HG03280 (cell line): ENCODE data around the gene BAIAP2.

Source experiments
- ATAC-seq: cut with Tn5 transposase; IDR thresholded peaks from one replicate; pipeline ENCODE4 v1.9.1; 2021; ENCODE audit warnings: mild to moderate bottlenecking, moderate library complexity; ENCODE audit not compliant: unreplicated experiment

Gene BAIAP2

DNA sequence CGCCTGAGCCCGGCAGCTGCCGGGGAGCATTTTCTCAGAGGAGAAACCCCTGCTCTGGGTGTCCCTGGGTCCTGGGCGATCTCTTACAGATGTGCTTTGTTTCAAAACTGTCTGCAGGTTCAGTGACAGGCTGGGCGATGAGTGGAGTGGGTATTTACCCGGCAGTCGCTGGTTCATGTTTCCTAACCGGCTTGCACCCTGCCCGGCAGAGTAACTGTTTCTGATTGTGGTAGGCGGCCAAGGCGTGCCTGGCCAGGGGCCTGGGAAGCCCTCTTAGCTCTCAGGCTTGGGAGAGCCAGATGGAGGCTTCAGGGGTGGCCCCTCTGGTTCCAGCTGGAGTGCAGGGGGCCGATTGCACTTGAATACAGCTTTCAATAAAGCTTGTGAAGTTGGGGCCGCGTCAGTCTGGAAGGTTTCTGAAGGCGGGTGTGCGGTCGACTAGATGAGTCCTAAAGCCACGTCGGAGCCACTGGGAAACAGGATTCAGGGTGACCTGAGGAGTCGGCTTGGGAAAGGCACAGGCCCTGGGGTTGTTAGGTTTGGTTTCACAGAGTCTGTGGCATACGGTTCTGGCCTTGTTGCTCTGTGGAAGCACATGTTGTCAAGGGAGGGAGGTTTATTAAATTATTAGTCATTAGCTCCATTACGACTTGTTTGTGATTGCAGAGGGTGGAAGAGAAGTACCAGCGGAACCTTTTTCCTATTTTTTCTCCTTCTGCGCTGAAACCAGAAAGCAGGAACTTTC is 1.4 kb downstream of the BAIAP2 start:
- no peak for ATAC-seq

DNA sequence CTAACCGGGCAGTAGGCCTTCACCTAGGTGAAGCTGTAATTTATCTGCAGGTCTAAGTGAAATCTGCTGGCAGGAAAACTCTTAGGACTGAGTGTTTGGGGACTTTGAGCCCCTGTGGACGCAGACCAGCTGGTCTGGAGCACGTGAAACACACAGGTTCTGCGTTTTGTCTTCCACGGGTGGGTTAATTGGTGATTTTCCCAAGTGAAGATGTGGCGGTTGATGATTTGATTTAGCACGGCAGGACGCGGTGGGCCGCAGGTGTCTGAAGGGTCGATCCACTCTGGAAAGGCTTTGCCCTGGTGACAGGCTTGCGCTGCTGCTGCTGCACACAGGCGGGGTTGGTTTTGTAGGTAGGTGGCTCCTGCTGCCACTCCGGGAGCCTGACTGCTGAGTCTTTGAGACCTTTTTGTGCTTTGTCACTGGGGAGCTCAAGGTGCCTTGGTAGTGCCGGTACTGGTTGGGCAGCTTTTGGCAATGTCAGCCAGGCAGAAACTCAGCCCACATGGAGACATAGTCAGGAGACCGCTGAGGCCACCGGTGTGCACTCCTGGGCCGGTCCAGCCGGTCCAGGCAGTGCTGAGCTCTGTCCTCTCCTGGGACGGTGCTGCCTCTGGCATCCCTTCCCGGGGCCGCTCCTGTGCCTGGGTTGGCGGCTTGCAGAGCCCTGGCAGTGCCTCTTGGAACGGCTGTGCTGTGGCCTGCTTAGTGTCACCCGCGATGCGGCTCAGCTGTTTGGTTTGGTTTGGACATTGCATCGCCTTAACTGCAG is 2.3 kb downstream of the BAIAP2 start:
- no peak for ATAC-seq

DNA sequence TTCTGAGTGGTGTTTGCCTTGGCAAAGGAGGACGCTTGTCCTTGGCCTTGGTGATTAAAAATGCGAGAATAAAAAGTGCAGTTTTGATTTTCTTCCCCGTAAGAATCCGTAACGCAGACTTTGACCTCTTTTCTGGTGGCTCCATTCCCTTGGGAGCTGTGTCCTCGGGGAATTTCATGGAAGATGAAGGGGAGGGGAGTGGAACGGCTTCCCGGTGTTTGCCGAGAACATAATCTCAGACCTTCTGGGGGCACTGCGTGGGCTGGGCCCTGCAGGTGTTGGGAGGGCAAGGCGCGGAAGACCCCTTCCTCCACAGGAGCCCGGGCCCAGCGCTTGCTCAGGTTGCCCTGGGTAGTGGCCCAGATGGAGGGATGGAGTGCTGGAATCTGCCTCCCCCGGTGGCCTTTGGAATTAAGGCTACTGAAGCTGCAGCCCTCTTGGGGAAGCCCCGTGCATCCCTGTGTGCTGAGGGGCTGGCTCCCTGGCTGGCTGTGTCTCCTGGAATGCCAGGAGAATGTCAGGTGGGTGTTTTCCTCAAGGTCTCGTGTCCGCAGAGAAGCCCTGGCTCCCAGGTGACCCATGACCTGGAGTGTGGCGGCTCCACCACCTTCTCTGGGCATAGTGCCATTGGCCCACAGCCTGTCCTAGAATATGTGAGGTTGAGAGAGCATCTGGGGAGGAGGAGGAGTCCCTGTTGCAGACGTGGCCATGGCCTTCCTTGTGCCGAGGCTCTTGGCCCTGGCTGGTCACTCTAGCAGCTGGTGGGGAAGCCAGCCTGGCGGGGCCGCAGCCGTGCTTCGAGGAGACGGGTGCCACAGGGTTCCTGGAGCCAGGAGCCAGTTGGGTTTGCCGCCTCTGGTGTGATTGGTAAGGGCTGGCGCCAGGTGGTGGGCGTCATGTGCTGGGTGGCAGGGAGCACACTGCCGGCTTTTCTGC is 3.1 kb downstream of the BAIAP2 start:
- no peak for ATAC-seq

DNA sequence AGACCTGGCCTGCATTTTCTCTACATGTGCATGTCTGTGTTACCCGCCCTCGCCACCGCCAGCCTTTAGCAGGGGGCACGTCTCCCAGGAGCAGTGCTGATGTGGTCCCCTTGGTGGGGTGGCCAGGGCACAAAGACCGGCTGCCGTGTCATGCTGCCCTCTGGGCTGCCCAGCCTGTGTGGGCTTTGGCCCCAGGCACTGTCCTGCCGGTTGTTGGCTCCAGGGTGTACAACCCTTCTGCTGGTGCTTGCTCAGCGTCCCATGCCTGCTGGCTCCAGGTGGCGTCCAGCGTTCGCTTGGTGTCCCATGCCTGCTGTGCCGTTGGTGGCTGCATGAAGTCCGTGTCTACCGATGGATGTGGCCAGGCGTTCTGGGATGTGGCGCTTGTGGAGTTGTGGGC is 4.1 kb downstream of the BAIAP2 start:
- ATAC-seq: no peak

DNA sequence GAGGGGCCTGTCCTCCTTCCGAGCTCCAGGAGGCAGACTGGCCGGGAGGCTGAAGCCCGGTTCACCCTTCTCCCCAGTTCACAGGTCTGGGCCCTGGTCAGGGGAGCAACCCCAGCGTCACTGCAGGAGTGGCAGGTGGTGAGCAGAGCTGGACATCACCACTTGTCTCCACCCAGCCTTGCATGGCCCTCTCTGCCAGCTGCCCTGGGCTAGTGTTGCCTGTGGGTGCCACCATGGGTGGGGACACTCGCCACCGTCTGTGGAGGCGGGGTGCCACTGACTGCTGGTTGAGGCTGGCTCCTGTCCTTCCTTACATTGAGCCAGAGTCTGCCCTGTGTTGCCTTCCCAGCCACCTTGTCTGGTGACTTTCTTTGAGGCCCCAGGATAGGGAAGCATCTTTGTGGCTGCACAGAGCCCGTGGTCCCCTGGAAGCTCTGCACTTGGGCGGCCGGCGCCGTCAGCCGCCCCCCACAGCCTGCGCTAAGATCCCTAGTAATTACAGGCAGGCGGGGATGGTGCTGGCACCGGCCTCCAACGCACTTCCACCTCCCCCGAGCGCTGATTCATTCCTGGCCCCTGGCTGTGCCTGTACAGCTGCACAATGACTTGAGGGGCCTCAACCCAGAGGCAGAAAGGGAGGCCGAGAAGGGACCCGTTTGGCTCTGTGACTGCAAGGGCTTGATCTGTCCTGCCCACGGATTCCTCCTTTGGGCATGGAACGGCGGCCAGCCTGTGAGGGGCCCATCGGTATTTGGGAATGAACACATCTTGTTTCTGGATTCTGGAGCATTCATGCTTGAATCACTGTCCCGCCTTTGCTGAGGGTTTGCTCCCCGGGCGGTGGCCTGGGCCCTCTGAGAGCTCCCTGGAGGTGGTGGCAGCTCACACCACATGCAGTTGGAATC is 5.2 kb downstream of the BAIAP2 start:
- no peak for ATAC-seq

DNA sequence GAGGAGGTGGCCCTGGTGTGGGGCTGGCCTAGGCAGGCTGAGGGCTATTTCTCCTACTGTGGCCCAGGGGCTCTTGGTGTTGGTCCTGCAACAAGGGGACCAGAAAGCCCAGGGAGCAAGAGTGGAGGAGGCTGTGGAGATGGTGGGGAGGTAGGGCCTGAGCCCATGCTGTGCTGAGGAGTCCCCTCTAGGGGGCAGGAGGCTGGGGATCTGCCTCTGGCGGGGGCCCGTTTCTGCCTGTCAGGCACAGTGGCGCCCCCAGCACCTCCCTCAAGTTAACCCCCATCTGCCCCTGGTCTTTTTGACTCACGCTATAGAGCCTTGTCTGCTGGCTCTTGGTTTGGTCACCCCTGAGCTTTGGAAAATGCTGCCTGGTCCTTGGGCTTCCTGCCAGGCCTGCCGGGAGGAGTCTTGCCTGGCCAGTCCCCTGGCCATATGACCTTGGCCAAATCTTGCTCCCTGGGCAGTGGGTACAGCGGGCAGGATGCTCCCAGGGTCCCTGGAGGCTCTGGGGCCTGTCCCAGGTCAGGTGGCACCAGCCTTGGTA is 5.9 kb downstream of the BAIAP2 start:
- ATAC-seq: no peak

DNA sequence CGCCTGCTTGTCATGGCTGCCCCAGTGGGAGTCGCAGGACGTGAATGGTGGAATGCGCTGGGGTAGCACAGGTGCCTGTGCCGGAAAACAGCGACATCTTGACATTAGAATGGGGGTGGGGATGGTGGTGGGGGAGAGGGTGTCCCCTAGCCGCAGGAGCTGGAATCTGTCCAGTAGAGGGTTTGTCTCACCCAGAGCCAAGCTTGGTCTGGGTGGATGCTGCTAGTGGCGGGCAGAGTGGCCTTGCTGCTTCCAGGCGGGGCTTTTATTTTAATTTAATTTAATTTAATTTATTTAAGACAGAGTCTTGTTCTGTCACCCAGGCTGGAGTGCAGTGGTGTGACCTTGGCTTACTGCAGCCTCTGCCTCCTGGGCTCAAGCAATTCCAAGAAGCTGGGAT is 7.7 kb downstream of the BAIAP2 start:
- ATAC-seq: no peak

DNA sequence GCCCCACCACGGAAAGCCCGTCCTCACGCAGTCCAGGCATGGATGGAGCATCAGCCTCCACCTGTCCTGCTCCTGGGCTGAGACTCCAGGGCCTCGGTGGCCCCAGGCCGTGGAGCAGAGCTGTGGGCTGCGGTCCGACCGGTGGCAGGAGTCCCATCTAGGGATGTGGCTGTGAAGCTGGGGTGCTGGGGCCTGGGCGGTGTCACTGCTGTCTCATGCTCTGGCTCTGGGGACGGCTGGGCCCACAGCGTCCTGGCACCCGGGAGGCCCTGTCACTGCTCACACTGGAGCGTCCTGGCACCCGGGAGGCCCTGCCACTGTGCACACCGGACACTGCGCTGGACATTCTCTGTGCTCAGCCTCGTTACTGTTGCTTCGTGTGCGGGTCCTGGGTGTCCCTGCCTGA is 8.4 kb downstream of the BAIAP2 start:
- no peak for ATAC-seq

DNA sequence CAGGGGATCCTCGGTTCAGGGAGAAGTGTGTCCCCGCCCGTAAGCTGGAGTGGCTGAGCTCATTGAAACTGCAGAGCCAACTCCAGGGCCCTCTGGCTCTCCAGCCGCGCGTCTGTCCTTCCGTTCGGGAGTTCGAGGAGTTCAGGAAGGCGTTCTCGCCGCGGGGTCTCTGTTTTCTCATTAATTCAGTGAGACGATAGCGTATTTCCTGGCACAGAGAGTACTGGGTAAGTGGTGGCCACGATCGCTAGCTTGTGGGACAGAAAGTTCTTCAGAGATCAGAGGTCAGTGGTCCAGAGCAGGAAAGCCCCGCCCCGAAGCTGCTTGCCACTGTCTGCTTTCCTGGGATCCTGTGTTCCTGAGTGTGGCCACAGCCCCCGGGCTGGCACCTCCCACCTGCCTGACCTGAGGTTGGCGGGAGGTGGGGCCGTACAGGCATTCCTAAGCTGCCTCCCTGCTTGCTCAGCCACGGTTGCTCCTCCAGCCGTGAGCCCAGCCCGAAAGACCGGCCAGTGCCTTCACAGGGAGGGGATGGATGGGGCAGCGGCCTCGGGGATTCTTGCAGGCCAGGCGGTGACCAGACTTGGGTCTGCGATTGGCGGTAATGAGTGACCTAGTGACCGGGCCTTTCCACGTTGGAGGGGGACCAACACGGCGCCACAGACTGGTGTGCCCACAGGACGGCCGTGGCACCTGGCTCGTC is 8.9 kb downstream of the BAIAP2 start:
- ATAC-seq: no peak

DNA sequence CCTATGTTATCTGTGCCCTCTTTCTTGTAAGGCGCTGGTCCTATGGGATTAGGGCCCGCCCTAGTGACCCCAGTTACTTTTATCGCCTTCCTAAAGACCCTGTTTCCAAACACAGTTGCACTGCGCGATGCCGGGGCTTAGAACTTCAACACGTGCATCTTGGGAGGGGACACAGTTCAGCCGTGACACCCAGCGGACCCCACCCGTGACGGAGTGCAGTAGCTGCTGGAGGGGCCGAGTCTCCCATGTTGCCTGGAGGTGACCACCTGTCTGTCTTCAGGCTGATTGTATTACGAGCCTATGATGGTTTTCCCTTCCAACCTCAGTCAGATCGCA is 9.4 kb downstream of the BAIAP2 start:
- no peak for ATAC-seq

DNA sequence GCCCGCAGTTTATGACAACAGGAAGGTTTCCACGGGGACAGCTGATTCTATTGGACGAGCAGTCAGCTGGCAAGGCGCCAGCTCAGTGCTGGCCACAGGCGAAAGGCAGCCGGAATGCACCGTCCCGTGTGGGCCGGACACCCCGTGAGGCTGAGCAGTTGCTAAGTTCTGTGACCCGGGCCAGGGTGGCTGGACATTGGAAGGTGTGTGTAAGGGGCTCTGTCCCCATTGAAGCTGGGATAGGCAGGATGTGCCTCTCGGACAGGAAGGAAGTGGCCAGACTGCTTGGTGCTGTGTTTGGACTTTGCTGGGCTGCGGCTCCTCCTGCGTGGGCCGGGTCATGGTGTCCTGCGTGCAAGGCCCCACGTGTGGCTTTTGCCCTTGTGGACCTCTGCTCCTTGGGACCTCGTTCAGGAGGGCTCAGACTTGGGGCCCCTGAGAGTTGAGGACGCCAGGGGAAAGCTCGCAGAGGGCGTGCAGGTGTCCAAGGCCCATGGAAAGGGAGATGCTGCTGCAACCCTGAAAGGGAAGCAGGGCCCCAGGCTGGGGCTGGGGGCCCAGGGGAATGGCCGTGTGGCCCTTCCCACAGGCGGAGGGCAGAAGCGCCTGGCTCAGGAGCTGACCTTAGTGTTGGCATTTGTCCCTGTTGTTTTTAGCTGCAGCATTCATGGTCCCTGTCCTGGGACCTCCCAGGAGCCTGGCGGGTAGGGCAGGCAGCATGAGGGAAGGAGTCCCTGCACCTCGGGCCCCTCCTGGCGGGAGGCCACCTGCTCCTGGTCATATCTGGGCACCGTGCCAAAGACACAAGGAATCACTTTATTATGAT is 10.0 kb downstream of the BAIAP2 start:
- no peak for ATAC-seq

DNA sequence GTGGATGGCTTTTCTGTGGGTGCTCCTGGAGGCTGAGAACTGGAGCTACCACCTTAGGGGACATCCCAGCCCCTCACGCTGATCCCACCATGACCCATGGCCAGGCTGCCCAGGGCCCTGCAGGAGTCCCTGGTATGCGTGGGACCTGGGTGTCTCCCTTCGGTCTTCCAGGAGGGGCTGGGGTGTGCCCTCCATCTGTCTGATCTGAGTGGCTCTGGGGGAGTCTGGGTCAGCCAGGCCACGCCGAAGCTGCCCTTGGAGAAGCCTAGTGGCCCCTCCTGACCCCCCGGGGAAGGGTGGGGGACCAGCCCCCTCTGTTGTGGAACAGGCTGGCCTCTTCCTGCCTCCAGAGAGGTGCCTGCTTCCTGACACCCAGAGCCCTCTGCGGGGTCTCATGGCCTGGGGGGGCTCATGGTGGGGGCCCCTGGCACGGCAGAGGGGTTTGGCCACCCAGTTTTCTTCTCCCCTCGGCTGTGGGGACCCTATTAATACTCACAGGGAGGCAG is 10.7 kb downstream of the BAIAP2 start:
- ATAC-seq: no peak

DNA sequence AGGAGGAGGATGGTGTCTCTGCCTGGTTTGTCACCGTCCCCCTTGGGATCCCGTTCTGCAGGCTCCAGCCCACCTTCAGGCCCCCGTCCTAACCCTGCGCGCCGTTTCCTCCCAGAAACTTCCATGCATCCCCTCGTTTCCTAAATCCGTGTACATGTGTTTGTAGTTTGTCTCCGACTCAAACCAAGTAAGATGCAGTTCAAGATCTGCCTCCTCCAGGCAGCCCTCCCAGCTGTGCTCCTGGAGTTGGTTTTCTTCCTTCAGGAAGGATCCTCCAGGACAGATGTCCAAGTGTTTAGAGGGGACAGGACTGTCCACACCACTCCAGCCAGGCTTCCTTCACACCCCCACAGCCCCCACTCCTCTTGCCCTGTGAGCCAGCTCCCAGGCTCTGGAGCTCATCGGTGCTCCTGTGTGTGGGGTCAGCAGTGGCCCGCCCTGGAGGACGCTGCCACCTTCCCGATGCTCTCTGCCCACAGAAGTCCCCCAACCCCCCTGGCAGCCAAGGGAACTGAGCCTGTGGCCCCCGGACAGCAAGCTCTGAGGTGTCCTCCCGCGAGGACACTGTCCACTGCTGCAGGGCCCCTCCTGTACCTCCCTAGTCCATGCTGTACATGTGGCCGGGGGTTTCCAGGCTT is 11.3 kb downstream of the BAIAP2 start:
- ATAC-seq: no peak

DNA sequence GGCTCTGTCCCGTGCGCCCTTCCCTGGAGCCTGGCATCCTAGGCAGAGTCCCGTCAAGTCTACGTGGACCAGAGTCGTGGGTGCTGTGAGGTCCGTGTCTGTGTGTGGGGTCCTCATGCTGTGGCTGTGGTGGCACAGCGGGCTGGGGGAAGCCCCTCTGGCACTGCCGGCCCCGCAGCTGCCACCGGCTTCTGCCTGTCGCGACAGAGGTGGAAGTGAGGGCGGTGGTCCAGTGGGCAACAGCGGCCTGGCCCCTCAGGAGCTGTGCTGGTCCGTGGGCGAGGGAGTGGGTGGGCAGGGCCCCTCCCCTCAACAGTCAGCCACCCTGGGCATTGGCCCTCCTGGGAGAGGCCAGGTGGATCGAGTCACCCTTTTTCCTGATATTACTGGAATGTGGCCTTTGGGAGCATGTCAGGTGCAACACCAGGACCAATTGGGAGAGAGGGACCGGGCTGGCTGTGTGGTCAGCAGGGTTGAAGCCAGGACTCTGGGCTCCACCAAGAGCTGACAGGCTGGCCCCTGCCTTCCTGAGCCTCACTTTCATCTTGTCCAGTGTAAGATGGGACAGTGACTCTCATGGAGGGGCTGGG is 11.9 kb downstream of the BAIAP2 start:
- no peak for ATAC-seq

DNA sequence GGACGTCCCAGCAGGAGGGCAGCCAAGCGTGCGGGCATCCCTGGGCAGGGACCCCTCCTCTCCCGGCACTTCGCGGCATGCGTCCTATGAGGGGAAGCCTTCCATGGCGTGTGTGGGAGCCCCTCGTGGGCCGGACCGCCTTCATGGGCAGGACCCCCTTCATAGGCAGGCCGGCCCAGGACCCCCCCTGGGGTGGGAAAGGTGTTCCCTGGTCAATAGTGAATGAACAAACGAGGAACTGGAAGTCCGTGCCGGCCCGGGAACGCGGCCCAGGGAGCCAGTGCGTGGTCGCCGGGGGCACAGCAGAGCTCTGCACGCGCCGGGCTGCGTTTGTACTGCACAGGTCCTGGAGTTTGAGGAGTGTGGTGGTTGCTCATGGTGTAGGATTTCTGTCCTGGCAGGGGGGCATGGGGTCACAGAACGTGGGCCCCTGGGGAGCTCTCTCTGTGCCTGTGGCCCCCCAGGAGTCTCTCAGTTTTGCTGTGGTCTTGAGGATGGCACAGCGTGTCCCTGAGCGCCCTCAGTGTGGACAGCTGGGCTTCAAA is 13.9 kb downstream of the BAIAP2 start:
- no peak for ATAC-seq

DNA sequence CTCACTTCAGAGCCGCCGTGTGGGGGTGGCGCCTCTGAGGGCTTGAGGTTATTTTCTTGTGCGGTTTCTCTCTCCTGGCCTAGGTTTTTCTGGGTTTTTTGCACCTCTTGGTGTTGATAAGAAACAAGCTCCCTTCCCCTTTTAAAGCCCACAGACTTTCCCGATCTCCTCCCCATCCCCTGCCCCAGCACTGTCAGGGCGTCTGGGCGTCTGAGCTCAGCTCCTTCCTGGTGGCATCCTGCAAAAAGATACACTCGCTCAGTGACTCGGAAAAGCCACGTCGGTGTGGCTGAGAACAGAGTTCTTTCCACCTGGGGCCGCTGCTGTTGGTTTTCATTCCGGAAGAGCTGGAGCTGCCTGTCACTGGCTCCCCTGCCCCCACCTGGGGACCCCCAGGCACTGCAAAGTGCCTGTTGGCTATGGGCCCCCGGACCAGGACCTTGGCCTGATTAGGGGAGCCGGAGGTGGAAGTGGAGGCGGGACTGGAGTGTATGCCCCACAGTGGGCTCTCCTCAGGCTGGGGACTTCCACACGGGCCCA is 14.5 kb downstream of the BAIAP2 start:
- ATAC-seq: no peak

DNA sequence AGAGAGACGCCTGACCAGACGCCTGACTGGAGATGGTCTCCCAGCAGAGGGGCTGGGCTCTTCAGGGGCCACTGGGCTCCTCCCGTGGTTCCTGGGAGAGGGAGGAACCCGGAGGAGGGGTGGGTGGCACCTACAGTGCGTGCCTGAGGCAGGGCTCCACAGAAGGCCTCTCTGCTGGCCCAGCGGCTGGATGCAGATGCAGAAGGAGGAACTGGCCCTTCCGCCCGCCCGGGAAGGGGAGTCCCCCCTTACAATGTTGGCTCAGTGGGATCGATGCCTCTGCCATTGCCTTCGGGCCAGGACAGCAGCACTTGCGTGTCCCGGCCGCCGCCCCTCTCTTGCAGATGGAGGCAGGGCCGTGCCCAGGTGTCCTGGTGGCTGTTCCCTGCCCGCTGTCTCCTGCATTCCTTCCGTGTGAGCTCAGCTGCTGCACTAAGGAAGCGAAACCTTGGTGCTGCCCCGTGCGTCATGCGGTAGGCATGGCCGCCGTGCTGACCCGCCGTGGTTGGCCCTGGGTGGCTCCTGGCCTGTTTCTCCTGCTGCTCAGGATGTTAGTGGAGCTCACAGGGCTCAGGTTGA is 15.1 kb downstream of the BAIAP2 start:
- ATAC-seq: no peak
